Activated naive CD8-positive, alpha-beta T cell (primary cell): ENCODE data around the gene USP40.
A peak's percentile ranks its signal among the peaks of the same experiment; 100 is the strongest.
"Not testable (repeated sequence)": the region's sequence is repeated elsewhere in the genome, so short reads cannot be mapped to it uniquely, and the experiment has no call there.

ENCODE experiments used
- H3K27ac Mint-ChIP-seq: one replicate; pipeline ENCODE4 v1.8.0; 2021; ENCODE audit warnings: mixed read lengths
- H3K27me3 Mint-ChIP-seq: one replicate; pipeline ENCODE4 v1.8.0; 2021; ENCODE audit warnings: mixed read lengths
- H3K36me3 Mint-ChIP-seq: one replicate; pipeline ENCODE4 v1.8.0; 2021; ENCODE audit warnings: mixed read lengths
- H3K4me1 Mint-ChIP-seq: one replicate; pipeline ENCODE4 v1.8.0; 2021; ENCODE audit warnings: low read depth, mixed read lengths
- H3K4me3 Mint-ChIP-seq: one replicate; pipeline ENCODE4 v1.8.0; 2021; ENCODE audit warnings: mild to moderate bottlenecking, mixed read lengths
- H3K9me3 Mint-ChIP-seq: one replicate; pipeline ENCODE4 v1.8.0; 2021; ENCODE audit warnings: low read depth, mixed read lengths

USP40 gene, protein sequence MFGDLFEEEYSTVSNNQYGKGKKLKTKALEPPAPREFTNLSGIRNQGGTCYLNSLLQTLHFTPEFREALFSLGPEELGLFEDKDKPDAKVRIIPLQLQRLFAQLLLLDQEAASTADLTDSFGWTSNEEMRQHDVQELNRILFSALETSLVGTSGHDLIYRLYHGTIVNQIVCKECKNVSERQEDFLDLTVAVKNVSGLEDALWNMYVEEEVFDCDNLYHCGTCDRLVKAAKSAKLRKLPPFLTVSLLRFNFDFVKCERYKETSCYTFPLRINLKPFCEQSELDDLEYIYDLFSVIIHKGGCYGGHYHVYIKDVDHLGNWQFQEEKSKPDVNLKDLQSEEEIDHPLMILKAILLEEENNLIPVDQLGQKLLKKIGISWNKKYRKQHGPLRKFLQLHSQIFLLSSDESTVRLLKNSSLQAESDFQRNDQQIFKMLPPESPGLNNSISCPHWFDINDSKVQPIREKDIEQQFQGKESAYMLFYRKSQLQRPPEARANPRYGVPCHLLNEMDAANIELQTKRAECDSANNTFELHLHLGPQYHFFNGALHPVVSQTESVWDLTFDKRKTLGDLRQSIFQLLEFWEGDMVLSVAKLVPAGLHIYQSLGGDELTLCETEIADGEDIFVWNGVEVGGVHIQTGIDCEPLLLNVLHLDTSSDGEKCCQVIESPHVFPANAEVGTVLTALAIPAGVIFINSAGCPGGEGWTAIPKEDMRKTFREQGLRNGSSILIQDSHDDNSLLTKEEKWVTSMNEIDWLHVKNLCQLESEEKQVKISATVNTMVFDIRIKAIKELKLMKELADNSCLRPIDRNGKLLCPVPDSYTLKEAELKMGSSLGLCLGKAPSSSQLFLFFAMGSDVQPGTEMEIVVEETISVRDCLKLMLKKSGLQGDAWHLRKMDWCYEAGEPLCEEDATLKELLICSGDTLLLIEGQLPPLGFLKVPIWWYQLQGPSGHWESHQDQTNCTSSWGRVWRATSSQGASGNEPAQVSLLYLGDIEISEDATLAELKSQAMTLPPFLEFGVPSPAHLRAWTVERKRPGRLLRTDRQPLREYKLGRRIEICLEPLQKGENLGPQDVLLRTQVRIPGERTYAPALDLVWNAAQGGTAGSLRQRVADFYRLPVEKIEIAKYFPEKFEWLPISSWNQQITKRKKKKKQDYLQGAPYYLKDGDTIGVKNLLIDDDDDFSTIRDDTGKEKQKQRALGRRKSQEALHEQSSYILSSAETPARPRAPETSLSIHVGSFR

DNA sequence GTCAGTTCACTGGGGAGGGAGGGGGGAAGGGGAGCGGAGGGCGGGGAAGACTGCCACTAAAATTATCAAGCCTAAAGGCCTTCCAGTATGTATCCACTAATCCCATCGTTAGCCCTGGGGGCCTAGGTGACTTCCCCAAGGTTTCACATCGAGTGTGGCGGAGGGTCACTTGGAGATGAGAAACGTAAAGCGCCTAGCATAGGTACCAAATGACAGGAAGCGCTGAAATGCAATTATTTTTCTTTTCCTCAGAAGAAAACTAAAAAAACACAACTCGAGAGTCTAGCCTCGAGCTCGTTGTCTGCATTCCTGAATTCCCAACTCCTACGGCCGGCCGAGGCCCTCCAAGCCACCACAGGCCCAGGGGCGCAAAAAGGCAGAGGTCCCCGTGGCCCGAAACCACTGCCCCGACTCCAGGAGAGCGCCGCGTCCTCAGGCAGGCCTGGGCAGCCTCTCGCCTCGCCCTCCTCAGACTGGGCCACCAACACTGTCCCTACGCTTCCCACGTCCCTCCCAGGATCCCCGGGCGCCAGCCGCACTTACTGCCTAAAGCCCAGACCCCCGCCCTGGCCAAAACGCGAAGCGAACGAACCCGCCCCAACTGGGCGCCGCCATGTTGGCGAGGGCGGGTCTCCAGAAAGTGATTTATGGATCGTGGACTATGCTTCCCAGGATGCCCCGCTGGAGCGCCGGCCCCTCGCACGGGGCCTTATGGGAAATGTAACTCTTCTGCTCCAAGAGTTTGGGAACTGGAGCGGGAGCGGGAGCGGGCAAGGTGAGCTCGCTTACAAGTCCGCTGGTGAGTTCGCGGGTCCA, at the start of gene USP40:
USP40 (minus strand) TSS at position 642 of the 816 bp plus-strand sequence. CDS start 1,228 bp downstream, outside the sequence.
- H3K27me3 Mint-ChIP-seq, result no peaks in the 10 kb centered on the region
- no peaks in the 10 kb centered on the region for H3K9me3 Mint-ChIP-seq
- H3K36me3 Mint-ChIP-seq, result peaks cover 2% of the 10 kb centered on the region
- H3K27ac Mint-ChIP-seq, result peak within 1 kb of the TSS; percentile 94
- H3K4me3 Mint-ChIP-seq, result peak within 1 kb of the TSS; percentile 95
- H3K4me1 Mint-ChIP-seq, result peaks cover 11% of the 10 kb centered on the region

DNA sequence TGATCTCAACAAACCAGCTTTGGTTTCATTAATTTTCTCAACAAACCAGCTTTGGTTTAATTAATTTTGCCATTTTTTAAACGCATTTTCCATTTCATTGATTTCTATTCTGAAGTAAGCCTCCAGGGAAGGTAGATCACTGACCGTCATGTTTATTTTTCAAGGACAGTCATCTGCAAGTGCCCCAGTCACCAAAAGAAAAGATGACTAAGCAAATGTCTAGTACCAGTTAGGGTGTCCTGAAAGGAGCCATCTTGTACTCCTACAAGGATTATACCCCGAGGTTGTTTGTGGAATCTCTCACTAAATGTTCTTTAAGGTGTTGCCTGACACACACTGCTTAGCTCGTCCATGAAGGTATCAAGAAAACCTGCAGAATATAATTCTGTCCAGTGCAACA, 44.7 kb upstream of the USP40 start:
- peaks cover 6% of the 10 kb centered on the region for H3K27me3 Mint-ChIP-seq
- H3K9me3 Mint-ChIP-seq, result peaks cover 10% of the 10 kb centered on the region
- H3K36me3 Mint-ChIP-seq, result no peaks in the 10 kb centered on the region
- H3K4me3 Mint-ChIP-seq, result no peak overlapping the region
- H3K4me1 Mint-ChIP-seq, result no peaks in the 10 kb centered on the region
- no peak overlapping the region for H3K27ac Mint-ChIP-seq

DNA sequence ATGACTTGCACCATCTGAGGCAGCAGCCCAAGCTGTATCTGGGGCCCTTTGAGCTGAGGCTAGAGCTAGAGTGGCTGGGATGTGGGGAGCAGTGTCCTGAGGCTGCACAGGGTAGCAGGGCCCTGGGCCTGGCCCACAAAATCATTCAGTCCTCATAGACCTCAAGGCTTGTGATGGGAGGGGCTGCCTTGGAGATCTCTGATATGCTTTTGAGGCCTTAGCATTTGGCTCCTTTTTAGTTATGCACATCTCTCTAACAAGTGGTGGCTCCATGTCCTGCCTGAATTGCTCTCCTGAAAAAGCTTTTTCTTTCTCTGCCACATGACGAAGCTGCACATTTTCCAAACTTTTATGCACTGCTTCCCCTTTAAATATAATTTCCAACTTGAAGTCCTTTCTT, 39.1 kb upstream of the USP40 start:
- Mint-ChIP-seq H3K36me3 (peaks cover 3% of the 10 kb centered on the region), H3K9me3 (peaks cover 8% of the 10 kb centered on the region), H3K4me3 (no peak overlapping the region), H3K27me3 (peaks cover 6% of the 10 kb centered on the region), H3K4me1 (no peaks in the 10 kb centered on the region), H3K27ac (no peak overlapping the region)

DNA sequence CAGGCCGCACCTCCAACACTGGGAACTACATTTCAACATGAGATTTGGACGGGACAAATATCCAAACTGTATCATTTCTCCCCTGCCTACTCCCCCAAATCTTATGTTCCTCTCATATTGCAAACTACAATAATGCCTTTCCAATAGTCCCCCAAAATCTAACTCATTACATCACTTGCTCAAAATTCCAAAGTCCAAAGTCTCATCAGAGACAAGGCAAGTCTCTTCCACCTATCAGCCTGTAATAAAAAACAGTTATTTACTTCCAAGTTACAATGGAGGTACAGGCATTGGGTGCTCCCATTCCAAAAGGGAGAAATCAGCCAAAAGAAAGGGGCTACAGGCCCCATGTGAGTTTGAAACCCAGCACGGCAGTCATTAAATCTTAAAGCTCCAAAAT, 38.2 kb upstream of the USP40 start:
- Mint-ChIP-seq H3K36me3 (peaks cover 3% of the 10 kb centered on the region), H3K27me3 (peaks cover 6% of the 10 kb centered on the region), H3K27ac (no peak overlapping the region), H3K4me1 (no peaks in the 10 kb centered on the region), H3K4me3 (no peak overlapping the region), H3K9me3 (peaks cover 4% of the 10 kb centered on the region)

DNA sequence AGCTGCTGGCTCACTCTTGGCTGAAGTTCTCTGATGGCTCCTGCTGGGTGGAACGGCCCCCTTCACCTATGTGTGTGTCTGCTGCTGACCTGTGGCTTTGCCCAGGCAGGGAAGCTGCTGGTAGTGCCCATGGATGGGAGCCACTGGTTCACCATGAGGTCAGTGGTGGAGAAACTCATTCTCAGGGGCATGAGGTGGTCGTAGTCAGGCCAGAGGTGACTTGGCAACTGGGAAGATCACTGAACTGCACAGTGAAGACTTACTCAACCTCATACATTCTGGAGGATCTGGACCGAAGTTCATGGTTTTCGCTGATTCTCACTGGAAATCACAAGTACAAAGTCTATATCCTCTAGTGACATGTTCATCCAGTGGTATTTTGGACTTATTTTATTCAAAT, 36.9 kb upstream of the USP40 start:
- peaks cover 3% of the 10 kb centered on the region for H3K36me3 Mint-ChIP-seq
- peaks cover 4% of the 10 kb centered on the region for H3K9me3 Mint-ChIP-seq
- peaks cover 6% of the 10 kb centered on the region for H3K27me3 Mint-ChIP-seq
- H3K4me1 Mint-ChIP-seq, result no peaks in the 10 kb centered on the region
- no peak overlapping the region for H3K4me3 Mint-ChIP-seq
- H3K27ac Mint-ChIP-seq, result no peak overlapping the region

DNA sequence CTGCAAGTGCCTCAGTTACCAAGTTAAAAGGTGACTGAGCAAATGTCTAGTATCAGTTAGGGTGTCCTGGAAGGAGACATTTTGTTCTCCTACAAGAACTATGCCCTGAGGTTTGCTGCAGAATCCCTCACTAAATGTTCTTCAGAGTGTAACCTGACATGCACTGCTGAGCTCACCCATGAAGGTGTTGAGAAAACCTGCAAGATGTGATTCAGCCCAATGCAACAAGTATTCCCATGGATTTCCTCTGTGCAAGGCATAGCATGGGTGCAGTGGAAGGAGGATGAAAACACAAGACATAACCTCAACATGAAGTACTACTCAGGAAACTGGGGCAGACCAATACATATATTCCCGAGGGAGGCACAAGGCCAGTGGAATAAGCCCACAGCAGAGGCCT, 35.5 kb upstream of the USP40 start:
- peaks cover 4% of the 10 kb centered on the region for H3K9me3 Mint-ChIP-seq
- peaks cover 6% of the 10 kb centered on the region for H3K27me3 Mint-ChIP-seq
- no peak overlapping the region for H3K27ac Mint-ChIP-seq
- peaks cover 3% of the 10 kb centered on the region for H3K36me3 Mint-ChIP-seq
- no peak overlapping the region for H3K4me3 Mint-ChIP-seq
- H3K4me1 Mint-ChIP-seq, result no peaks in the 10 kb centered on the region

DNA sequence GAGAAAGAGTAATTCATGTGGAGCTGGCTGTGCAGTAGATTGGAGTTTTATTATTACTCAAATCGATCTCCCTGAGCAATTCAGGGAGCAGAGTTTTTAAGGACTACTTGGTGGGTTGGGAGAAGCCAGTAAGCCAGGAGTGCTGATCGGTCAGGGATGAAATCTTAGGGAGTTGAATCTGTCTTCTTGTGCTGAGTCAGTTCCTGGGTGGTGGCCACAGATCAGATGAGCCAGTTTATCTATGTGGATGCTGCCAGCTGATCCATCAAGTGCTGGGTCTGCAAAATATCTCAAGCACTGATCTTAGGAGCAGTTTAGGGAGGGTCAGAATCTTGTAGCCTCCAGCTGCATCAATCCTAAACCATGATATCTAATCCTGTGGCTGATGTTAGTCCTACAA, 33.8 kb upstream of the USP40 start:
- Mint-ChIP-seq H3K4me3 (no peak overlapping the region), H3K4me1 (no peaks in the 10 kb centered on the region), H3K27ac (no peak overlapping the region), H3K9me3 (peaks cover 4% of the 10 kb centered on the region), H3K36me3 (peaks cover 3% of the 10 kb centered on the region), H3K27me3 (peaks cover 6% of the 10 kb centered on the region)

DNA sequence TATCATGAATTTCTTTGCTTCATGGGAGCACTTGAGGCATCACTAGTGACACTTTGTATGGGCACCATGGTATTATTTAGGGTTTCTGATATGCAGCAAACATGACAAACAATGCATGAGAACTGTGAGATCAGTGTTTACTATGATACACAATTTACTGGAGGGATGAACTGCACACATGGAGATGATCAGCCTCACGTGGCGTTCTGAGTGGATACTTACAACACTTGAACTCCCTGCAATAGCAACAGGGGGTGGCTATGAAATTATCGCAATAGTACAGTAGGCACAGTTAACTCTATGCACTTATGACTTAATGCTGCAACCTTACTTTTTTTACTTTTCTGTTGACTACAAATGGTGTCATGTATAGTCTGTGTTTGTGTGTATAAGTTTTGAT, 32.4 kb upstream of the USP40 start:
- Mint-ChIP-seq H3K27ac (no peak overlapping the region), H3K4me3 (no peak overlapping the region), H3K27me3 (peaks cover 4% of the 10 kb centered on the region), H3K4me1 (no peaks in the 10 kb centered on the region), H3K36me3 (peaks cover 3% of the 10 kb centered on the region), H3K9me3 (peaks cover 4% of the 10 kb centered on the region)

DNA sequence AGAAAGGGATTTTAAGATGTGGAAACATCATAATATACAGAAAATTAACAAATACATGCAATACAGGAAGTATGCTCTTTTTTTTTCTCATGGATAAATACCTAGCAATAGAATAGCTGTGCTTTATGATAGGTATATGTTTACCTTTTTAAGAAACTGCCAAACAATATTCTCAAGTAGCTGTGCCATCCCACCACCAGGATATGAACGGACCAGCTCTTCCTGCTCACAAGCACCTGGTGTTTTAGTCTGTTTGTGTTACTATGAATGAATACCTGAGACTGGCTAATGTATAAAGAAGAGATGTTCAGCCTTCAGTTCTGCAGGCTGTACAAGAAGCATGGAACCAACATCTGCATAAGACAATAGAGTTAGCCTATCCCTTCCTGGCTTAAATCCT, 30.9 kb upstream of the USP40 start:
- no peaks in the 10 kb centered on the region for H3K36me3 Mint-ChIP-seq
- H3K27ac Mint-ChIP-seq, result no peak overlapping the region
- H3K9me3 Mint-ChIP-seq, result peaks cover under 1% of the 10 kb centered on the region
- H3K27me3 Mint-ChIP-seq, result no peaks in the 10 kb centered on the region
- H3K4me1 Mint-ChIP-seq, result no peaks in the 10 kb centered on the region
- H3K4me3 Mint-ChIP-seq, result no peak overlapping the region

DNA sequence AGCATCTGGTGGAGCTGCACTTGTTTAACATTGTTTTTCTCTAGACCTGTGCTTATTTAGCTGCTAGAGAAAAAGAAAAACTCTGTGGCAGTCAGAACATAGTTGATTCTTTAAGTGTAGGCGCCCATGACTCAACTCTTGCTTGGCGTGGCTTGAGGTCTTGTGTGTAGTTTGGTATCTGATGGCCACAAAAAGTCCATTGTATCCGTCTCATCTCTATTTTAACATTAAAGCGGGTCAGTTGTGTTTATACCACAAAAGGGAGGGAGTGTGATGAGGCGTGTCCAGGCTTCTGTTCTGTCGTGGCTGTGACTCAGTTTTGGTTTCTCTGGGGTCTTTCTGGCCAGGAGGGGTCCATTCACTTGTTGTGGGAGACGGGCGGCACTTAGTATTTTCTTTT, 26.6 kb upstream of the USP40 start:
- Mint-ChIP-seq H3K27me3 (peaks cover 7% of the 10 kb centered on the region), H3K4me3 (no peak overlapping the region), H3K4me1 (no peaks in the 10 kb centered on the region), H3K9me3 (no peaks in the 10 kb centered on the region), H3K36me3 (no peaks in the 10 kb centered on the region), H3K27ac (no peak overlapping the region)

DNA sequence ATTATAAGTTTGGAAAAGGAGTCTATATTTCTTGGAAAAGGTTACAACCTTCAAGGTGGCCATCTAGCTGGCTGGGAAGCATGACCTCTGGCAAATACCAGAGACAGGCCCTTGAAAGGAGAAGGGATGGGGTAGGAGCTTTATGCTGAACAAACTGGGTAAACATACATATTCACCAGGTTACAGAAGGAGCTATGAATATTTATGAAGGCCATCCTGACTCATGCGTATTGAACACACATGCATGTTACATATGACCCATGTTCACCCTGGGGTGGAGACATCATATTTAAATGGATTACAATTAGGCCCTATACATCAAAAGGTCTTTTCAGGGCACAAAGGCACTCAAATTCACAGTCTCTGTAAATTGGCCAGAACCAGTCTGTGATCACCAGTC, 26.1 kb upstream of the USP40 start:
- not testable (repeated sequence) for H3K4me3 Mint-ChIP-seq, H3K27me3 Mint-ChIP-seq, H3K9me3 Mint-ChIP-seq, H3K36me3 Mint-ChIP-seq, H3K4me1 Mint-ChIP-seq, H3K27ac Mint-ChIP-seq

DNA sequence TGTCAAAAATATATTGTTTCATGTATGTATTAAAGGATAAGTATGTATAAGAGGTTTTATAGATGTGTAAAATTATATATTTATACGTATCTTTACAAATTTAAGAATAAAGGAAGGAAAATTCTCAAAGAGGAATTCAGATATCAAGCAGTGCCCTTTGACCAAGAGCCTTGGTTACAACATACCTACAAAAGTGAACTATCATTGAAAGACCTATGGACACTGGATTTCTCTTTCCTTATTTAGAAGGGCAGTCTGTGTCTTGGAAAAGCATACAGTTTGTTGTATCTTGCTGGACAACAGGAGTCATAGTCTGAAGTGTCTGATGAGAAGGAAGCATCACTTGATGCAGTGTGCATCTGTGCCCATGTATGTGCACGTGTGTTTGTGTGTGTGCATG, 21.8 kb upstream of the USP40 start:
- Mint-ChIP-seq H3K4me1 (no peaks in the 10 kb centered on the region), H3K9me3 (no peaks in the 10 kb centered on the region), H3K36me3 (peaks cover 2% of the 10 kb centered on the region), H3K27me3 (peaks cover 12% of the 10 kb centered on the region), H3K27ac (no peak overlapping the region), H3K4me3 (no peak overlapping the region)

DNA sequence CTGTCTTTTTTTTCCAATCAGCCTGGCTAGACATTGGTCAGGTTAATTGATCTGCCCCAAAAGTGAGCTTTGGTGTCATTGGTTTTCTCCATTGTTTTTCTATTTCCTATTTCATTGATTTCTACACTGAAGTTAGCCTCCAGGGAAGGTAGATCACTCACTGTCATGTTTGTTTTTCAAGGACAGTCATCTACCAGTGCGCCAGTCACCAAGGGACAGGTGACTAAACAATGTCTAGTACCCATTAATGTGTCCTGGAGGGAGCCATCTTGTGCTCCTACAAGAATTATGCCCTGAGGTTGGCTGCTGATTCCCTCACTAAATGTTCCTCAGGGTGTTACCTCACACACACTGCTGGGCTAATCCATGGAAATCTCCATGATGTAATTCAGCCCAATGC, 17.6 kb upstream of the USP40 start:
- Mint-ChIP-seq H3K27ac (no peak overlapping the region), H3K36me3 (peaks cover 2% of the 10 kb centered on the region), H3K4me3 (no peak overlapping the region), H3K27me3 (peaks cover 8% of the 10 kb centered on the region), H3K9me3 (no peaks in the 10 kb centered on the region), H3K4me1 (no peaks in the 10 kb centered on the region)

DNA sequence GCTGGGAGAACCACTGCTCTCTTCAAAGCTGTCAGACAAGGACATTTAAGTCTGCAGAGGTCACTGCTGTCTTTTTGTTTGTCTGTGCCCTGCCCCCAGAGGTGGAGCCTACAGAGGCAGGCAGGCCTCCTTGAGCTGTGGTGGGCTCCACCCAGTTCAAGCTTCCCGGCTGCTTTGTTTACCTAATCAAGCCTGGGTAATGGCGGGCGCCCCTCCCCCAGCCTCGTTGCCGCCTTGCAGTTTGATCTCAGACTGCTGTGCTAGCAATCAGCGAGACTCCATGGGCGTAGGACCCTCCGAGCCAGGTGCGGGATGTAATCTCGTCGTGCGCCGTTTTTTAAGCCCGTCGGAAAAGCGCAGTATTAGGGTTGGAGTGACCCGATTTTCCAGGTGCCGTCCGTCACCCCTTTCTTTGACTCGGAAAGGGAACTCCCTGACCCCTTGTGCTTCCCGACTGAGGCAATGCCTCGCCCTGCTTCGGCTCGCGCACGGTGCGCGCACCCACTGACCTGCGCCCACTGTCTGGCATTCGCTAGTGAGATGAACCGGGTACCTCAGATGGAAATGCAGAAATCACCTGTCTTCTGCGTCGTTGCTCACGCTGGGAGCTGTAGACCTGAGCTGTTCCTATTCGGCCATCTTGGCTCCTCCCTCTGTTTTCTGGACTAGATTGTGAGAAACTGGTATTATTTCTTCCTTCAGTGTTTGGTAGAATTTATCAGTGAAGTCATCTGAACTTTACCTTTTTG, 16.8 kb upstream of the USP40 start:
- not testable (repeated sequence) for H3K27ac Mint-ChIP-seq, H3K36me3 Mint-ChIP-seq, H3K4me3 Mint-ChIP-seq, H3K27me3 Mint-ChIP-seq, H3K4me1 Mint-ChIP-seq, H3K9me3 Mint-ChIP-seq
